ENCODE measurements around the gene TBC1D5.
A peak's percentile ranks its signal among the peaks of the same experiment; 100 is the strongest.

The TBC1D5 gene

DNA sequence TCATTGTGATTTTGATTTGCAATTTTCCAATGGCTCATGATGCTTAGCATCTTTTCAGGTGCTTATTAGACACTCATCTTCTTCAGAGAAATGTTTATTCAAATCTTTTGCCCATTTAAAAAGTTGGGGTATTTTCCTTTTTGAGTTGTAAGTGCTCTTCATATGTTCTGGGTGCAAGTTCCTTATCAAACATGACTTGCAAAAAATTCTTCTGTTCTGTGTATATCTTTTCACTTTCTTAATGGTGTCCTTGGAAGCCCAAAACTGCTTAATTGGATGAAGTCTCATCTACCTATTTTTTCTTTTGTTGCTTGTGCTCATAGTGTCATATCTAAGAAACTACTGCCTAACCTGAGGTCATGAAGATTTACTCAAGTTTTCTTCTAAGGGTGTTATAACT is 524.8 kb downstream of the TBC1D5 start:
- intact Hi-C loops (cut with DNase I; ENCODE audit: low total_unique reads): loop anchor here (10.0 kb wide), 1 partner anchor 333 kb away; the partner anchor contains the start of gene PLCL2
- H3K4me1 ChIP-seq: no peaks in the 10 kb centered on the region
- no peaks in the 10 kb centered on the region for H3K9me3 ChIP-seq
- H3K36me3 ChIP-seq: no peaks in the 10 kb centered on the region
- H3K4me3 ChIP-seq: no peak overlapping the region
- no peaks in the 10 kb centered on the region for H3K27me3 ChIP-seq
- TF ChIP-seq, protein P1, sequence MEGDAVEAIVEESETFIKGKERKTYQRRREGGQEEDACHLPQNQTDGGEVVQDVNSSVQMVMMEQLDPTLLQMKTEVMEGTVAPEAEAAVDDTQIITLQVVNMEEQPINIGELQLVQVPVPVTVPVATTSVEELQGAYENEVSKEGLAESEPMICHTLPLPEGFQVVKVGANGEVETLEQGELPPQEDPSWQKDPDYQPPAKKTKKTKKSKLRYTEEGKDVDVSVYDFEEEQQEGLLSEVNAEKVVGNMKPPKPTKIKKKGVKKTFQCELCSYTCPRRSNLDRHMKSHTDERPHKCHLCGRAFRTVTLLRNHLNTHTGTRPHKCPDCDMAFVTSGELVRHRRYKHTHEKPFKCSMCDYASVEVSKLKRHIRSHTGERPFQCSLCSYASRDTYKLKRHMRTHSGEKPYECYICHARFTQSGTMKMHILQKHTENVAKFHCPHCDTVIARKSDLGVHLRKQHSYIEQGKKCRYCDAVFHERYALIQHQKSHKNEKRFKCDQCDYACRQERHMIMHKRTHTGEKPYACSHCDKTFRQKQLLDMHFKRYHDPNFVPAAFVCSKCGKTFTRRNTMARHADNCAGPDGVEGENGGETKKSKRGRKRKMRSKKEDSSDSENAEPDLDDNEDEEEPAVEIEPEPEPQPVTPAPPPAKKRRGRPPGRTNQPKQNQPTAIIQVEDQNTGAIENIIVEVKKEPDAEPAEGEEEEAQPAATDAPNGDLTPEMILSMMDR (IDR thresholded peaks at IDR 0.05): no peak
- no peak overlapping the region for H3K27ac ChIP-seq
- no peak for DNase-seq

DNA sequence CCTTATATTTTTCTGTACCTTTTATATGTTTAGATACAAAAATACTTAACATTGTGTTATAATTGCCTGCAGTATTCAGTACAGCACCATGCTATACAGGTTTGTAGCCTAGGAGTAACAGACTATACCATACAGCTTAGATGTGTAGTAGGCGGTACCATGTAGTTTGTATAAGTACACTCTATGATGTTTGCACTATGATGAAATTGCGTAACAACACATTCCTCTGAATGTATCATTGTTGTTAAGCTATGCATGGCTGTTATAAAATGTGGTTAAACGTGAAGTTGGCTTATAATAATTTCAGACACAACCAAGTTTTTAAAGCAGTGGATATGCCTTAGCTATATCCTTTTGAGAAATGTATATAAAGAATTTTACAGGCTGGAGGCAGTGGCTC is 529.3 kb downstream of the TBC1D5 start:
- Histone ChIP-seq H3K27ac (no peak overlapping the region), H3K36me3 (no peaks in the 10 kb centered on the region), H3K27me3 (no peaks in the 10 kb centered on the region), H3K9me3 (no peaks in the 10 kb centered on the region), H3K4me3 (no peak overlapping the region), H3K4me1 (peaks cover 0 to 12% (median 4%) of the 10 kb centered on the region in 4 donors)
- TF ChIP-seq, protein P1 (IDR thresholded peaks at IDR 0.05): no peak
- no peak for DNase-seq
- intact Hi-C loops (cut with DNase I; ENCODE audit: low total_unique reads): loop anchor here (10.0 kb wide), 1 partner anchor 328 kb away; the partner anchor contains the start of gene PLCL2

DNA sequence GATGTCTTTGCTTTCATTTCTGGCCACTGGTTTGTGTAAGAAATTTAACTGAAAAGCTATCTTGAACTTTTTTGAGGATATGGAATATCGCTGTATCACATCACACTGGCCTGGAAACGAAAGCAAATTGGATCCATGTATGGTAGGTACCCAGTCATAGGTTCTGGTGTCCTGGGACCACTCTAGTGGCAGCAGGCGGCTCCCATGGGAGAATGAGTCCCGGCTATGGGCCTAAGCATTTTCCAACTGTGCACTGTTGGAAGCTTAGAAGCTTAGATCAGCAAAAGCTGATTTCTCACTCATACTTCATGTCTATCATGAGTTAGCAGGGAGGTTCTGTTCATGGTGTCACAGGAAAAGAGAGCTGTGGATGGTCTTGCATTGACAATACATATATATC is 534.5 kb downstream of the TBC1D5 start:
- Histone ChIP-seq H3K36me3 (peaks cover 0 to 7% (median 7%) of the 10 kb centered on the region in 3 donors), H3K9me3 (no peaks in the 10 kb centered on the region), H3K27ac (peak overlapping the region; percentile 47 to 58), H3K27me3 (no peaks in the 10 kb centered on the region), H3K4me3 (no peak overlapping the region), H3K4me1 (peaks cover 0 to 33% (median 14%) of the 10 kb centered on the region in 4 donors)
- intact Hi-C loops (cut with DNase I; ENCODE audit: low total_unique reads): no loop called here
- TF ChIP-seq, protein P1 (IDR thresholded peaks at IDR 0.05): no peak
- no peak for DNase-seq

DNA sequence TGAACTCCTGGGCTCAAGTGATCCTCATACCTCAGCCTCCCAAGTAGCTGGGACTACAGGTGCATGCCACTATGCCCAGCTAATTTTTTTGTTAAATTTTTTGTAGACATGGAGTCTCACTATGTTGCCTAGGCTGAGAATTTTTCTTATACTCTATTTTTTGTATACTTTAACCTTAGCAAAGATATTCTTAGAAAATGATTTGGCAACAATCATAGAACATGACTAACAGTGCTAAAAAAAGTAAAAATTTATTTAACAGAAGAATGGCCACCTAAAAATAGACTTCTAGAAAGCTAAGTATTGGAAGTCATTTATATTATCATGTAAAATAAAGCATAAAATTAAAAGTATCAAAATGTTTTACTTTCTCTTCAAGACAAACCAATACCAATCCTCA is 535.4 kb downstream of the TBC1D5 start:
- intact Hi-C loops (cut with DNase I; ENCODE audit: low total_unique reads): no loop called here
- DNase-seq: no peak
- no peak overlapping the region for H3K4me3 ChIP-seq
- peaks cover 0 to 5% (median 0%) of the 10 kb centered on the region in 3 donors for H3K9me3 ChIP-seq
- H3K36me3 ChIP-seq: peaks cover 4 to 16% (median 15%) of the 10 kb centered on the region in 3 donors
- H3K27me3 ChIP-seq: no peaks in the 10 kb centered on the region
- TF ChIP-seq, protein P1 (IDR thresholded peaks at IDR 0.05): no peak
- peak overlapping the region; percentile 47 to 58 for H3K27ac ChIP-seq
- H3K4me1 ChIP-seq: peaks cover 0 to 33% (median 14%) of the 10 kb centered on the region in 4 donors

DNA sequence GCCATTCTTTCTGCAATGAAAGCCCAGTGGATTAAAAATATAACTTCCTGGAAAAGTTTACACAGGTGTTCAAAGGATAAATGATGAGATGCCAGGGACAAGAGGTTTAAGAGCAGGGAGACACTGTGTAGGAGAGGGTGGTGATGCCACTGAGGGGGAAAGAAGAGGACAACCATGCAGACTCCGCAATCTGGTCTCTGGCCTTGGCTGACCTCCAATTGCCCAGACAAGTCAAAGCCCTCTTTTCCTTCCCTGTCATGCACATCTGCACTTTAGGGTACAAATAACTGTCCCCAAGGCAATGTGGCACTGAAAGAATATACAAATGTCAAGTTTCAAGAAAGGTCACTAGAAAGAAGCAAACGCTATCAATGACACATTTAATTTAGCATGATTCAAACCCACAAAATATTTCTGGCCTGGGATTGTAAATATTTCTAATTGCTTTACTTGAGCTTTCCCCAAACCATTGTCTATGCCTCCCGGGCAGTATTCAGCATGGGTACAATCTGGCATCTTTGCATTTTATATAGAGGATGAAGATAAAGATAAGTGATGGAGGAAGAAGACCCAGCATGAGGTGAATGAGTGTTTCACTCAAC is 538.3 kb downstream of the TBC1D5 start:
- DNase-seq: no peak
- Histone ChIP-seq H3K9me3 (peaks cover 0 to 5% (median 0%) of the 10 kb centered on the region in 3 donors), H3K27ac (no peak overlapping the region), H3K4me1 (peaks cover 0 to 40% (median 16%) of the 10 kb centered on the region in 4 donors), H3K36me3 (peaks cover 4 to 18% (median 15%) of the 10 kb centered on the region in 3 donors), H3K4me3 (no peak overlapping the region), H3K27me3 (no peaks in the 10 kb centered on the region)
- intact Hi-C loops (cut with DNase I; ENCODE audit: low total_unique reads): no loop called here
- TF ChIP-seq, protein P1 (IDR thresholded peaks at IDR 0.05): no peak
